ENCODE data around the gene DBF4B. TPM values are rescaled to one million over a fixed set of nuclear protein-coding genes. Genes with fewer than 3 reads are reported as not detected.

DBF4B gene
- total RNA-seq, 1 experiment from 2014 or later = 26.1 TPM

Other genes with a start within 250 kb of the DBF4B start
- 28.7 TPM for gene GPATCH8, start 205.3 kb upstream of the DBF4B start, total RNA-seq (2021; ENCODE audit: unreplicated experiment)
- gene FZD2, start 151.2 kb upstream of the DBF4B start, total RNA-seq (2021; ENCODE audit: unreplicated experiment) = 12.8 TPM
- gene MEIOC, start 52.2 kb upstream of the DBF4B start, total RNA-seq (2021; ENCODE audit: unreplicated experiment) = not detected
- 33.0 TPM for gene CCDC43, start 18.9 kb upstream of the DBF4B start, total RNA-seq (2021; ENCODE audit: unreplicated experiment)
- 7.7 TPM for gene ADAM11, start 50.3 kb downstream of the DBF4B start, total RNA-seq (2021; ENCODE audit: unreplicated experiment)
- gene GJC1, start 121.6 kb downstream of the DBF4B start, total RNA-seq (2021; ENCODE audit: unreplicated experiment) = 62.4 TPM
- gene HIGD1B, start 139.2 kb downstream of the DBF4B start, total RNA-seq (2021; ENCODE audit: unreplicated experiment) = not detected
- gene EFTUD2, start 190.8 kb downstream of the DBF4B start, total RNA-seq (2021; ENCODE audit: unreplicated experiment) = 150 TPM
- gene GFAP, start 206.8 kb downstream of the DBF4B start, total RNA-seq (2021; ENCODE audit: unreplicated experiment) = not detected
- gene KIF18B, start 239.1 kb downstream of the DBF4B start, total RNA-seq (2021; ENCODE audit: unreplicated experiment) = 76.4 TPM